ENCODE data around the gene CEBPB.
"Not testable (repeated sequence)": the region's sequence is repeated elsewhere in the genome, so short reads cannot be mapped to it uniquely, and the experiment has no call there.

The CEBPB gene

DNA sequence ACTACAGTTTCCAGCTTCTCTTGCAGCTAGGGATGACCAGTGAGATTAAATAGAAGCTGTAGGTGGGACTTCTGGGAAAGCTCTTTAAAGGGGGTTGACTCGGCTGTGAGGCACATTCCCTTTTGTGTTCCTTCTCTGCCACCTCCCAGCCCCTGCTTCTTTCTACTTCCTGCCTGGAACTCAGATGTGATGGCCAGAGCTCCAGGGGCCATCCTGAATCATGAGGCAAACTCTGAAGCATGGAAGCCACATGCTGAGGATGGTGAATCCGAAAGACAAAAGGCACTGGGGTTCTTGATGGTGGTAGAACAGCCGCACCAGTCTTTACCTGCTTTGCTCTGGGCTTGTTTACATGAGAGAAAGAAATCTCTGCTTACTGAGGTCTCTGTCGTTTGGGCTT, 9.1 kb downstream of the CEBPB start:
- H3K4me3 ChIP-seq (ENCODE audit: low read depth, low read length) = no peak overlapping the region
- TF ChIP-seq, protein P1, sequence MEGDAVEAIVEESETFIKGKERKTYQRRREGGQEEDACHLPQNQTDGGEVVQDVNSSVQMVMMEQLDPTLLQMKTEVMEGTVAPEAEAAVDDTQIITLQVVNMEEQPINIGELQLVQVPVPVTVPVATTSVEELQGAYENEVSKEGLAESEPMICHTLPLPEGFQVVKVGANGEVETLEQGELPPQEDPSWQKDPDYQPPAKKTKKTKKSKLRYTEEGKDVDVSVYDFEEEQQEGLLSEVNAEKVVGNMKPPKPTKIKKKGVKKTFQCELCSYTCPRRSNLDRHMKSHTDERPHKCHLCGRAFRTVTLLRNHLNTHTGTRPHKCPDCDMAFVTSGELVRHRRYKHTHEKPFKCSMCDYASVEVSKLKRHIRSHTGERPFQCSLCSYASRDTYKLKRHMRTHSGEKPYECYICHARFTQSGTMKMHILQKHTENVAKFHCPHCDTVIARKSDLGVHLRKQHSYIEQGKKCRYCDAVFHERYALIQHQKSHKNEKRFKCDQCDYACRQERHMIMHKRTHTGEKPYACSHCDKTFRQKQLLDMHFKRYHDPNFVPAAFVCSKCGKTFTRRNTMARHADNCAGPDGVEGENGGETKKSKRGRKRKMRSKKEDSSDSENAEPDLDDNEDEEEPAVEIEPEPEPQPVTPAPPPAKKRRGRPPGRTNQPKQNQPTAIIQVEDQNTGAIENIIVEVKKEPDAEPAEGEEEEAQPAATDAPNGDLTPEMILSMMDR (IDR thresholded peaks at IDR 0.05; ENCODE audit: low read depth, low read length) = no peak

DNA sequence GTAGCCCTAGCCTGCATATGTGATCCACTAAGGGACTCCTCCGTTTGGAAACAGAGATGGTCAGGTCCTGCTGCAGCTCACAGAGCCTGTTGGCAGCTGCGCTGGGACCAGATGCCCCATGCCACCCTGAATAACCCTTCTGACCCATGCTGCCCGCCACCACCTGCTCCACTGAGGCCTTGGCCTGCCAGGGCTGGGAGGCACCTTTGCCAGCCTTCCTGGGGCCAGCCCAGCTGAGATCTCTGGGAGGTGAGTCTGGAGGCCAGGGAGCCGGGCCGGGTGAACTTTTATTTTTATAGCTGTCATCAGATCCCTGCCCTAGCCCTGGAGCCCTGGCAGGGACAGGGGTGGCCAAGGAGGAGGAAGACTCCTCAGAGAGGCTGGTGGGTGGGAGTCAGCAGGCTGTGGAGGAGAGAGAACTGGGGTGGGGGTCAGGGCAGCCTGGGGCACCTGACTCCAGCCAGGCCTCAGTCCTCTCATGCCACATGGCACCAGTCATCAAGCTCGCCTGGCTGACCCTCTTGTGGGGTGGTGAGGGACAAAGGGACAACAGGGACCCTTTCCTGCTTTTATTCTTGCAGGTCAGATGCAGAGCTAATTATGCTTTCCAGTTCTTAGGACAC, 10.0 kb downstream of the CEBPB start:
- H3K4me3 ChIP-seq (ENCODE audit: low read depth, low read length) = no peak overlapping the region
- TF ChIP-seq, protein P1 (IDR thresholded peaks at IDR 0.05; ENCODE audit: low read depth, low read length) = no peak

DNA sequence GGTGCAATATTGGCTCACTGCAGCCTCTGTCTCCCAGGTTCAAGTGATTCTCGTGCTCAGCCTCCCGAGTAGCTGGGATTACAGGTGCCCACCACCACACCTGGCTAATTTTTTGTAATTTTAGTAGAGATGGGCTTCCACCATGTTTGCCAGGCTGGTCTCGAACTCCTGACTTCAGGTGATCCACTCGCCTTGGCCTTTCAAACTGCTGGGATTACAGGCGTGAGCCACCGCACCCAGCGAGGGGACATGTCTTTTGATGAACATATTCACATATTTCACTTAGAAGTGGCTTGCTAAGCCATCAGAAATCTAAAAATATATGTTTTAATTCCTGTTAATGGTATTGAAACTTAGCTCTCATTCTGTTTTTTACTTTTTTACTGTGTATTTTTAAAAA, 11.1 kb downstream of the CEBPB start:
- not testable (repeated sequence) for H3K4me3 ChIP-seq (ENCODE audit: low read depth, low read length)

DNA sequence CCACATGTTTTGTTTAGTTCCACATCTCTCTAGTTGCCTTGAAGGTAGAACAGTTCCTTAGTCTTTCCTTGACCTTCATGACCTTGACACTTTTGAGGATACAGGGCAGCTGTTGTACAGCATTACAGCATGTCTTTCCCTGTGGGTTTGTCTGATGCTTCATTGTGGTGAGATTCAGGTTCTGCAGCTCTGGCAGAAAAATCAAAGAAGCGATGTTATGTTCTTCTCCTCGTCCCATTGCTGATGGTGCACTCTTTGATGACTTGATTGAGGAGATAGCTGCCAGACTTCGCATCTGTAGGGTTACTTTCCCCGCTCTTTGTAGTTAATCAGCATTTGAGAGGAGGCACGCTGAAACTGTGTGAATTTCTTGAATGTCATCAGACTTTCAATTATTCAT, 12.0 kb downstream of the CEBPB start:
- no peak overlapping the region for H3K4me3 ChIP-seq (ENCODE audit: low read depth, low read length)
- TF ChIP-seq, protein P1 (IDR thresholded peaks at IDR 0.05; ENCODE audit: low read depth, low read length) = no peak

DNA sequence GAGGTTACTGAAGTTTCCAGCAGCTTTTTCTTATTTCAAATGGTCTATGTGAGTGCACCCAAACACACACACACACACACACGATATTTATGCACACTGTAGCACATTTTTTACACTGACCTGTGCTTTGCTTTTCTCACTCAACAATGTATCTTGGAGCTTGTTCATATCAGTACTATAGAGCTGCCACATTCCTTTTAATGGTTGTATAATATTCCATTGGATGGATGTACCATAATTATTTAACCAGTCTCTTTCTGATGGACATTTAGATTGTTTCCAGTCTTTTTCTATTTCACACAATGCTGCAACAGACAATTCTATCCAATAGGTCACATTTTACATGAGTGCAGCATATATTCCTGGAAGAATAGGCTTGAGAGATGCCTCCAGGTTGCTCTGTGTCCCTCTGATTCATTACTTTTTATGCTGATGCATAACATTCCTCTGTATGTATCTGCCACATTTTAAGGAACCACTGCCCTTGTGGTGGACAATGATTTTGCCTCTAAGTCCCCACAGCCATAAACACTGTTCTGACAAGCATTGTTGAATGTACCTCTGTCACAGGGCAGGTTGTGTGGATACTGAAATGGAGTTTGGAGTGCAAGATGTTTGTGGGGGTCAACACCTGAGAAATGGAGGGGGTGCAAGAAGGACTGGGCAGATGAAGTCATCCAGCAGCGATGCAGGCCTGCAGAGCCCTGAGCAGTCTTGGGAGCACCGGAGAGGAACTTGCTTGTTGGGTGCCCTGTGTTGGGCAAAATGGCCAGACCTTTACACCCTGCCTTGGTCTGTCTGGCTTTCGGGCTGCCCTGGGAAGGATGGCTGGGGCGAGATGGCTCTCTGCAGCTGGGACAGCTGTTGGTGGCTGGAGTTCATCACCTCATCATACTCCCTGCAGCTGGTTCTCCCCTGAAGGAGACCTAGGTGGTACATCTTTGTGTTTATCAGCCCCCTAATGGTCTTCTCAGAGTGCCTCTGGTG, 13.6 kb downstream of the CEBPB start:
- TF ChIP-seq, protein P1 (IDR thresholded peaks at IDR 0.05; ENCODE audit: low read depth, low read length) = no peak
- H3K4me3 ChIP-seq (ENCODE audit: low read depth, low read length) = no peak overlapping the region

DNA sequence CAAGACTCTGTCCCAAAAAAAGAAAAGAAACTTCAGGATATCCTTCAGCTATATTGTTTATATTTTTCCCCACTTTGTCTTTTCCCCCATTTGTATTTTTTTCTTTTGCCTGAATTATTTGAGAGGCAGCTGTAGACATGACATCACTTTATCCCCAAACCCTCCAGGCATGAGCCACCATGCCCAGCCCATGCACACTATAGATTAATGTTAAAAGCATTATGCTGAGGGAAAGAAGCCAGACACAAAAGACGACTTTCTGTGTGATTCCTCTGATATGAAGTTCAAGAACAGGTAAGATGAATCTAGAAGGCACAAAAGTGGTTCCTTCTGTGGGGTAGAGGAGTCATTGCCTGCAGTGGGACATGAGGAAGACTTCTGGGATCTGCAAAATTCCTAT, 16.4 kb downstream of the CEBPB start:
- no peak overlapping the region for H3K4me3 ChIP-seq (ENCODE audit: low read depth, low read length)
- TF ChIP-seq, protein P1 (IDR thresholded peaks at IDR 0.05; ENCODE audit: low read depth, low read length) = no peak

DNA sequence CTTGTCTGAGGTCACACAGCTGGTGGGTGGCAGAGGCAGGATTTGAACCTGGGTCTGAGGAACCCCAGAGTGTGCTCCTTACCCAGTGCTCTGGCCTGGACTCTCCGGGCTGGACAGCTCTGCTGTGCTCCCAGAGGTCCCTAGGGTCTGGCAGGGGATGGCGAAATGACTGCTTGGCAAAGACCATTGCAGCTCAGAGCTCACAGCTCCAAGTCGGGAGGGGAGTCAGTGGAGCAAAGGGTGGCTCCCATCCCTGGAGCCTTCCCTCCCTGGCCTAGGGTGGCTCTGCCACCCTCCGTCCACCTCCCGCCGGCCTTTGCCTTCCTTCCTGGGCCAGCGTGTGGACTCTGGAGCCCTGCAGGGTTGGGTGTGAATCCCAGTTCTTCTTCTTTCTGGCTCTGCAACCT, 17.5 kb downstream of the CEBPB start:
- TF ChIP-seq, protein P1 (IDR thresholded peaks at IDR 0.05; ENCODE audit: low read depth, low read length) = no peak
- H3K4me3 ChIP-seq (ENCODE audit: low read depth, low read length) = no peak overlapping the region

DNA sequence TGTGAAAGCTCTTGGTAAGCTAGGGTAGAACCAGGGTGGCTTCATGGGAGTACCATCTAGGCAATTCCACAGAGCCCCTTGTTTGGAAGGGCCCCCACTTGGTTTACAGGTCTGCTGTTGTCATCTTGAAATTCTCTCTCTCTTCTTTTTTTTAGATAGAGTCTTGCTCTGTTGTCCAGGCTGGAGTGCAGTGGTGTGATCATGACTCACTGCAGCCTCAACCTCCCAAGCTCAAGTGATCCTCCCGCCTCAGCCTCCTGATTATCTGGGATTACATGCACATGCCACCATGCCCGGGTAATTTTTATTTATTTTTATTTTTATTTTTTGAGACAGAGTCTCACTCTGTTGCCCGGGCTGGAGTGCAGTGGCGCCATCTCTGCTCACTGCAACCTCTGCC, 18.2 kb downstream of the CEBPB start:
- not testable (repeated sequence) for H3K4me3 ChIP-seq (ENCODE audit: low read depth, low read length)
